Measurements from ENCODE around the gene MCTP1.

MCTP1 gene

GRCh38 chr5:95070453-95070852 lies 214.4 kb downstream of the MCTP1 start:
- DNase-seq = no peak

GRCh38 chr5:95069948-95070347 lies 214.9 kb downstream of the MCTP1 start:
- DNase-seq = no peak

- no peak for DNase-seq
Measured at GRCh38 chr5:95069021-95069420, 215.9 kb downstream of the MCTP1 start.

GRCh38 chr5:95068289-95068910 lies 216.5 kb downstream of the MCTP1 start:
- no peak for DNase-seq

- no peak for DNase-seq
Measured at GRCh38 chr5:95066048-95066447, 218.8 kb downstream of the MCTP1 start.

GRCh38 chr5:95063492-95063891 lies 221.4 kb downstream of the MCTP1 start:
- DNase-seq = no peak

GRCh38 chr5:95060098-95060497 lies 224.8 kb downstream of the MCTP1 start:
- no peak for DNase-seq

GRCh38 chr5:95059636-95060035 lies 225.3 kb downstream of the MCTP1 start:
- no peak for DNase-seq

GRCh38 chr5:95057615-95058014 lies 227.3 kb downstream of the MCTP1 start:
- DNase-seq = no peak

GRCh38 chr5:95053253-95053652 lies 231.6 kb downstream of the MCTP1 start:
- no peak for DNase-seq

GRCh38 chr5:95050708-95051107 lies 234.2 kb downstream of the MCTP1 start:
- DNase-seq = no peak

GRCh38 chr5:95048628-95049027 lies 236.3 kb downstream of the MCTP1 start:
- no peak for DNase-seq

GRCh38 chr5:95045181-95045965 lies 239.5 kb downstream of the MCTP1 start:
- no peak for DNase-seq

- no peak for DNase-seq
Measured at GRCh38 chr5:95044096-95044495, 240.8 kb downstream of the MCTP1 start.

GRCh38 chr5:95043648-95044047 lies 241.2 kb downstream of the MCTP1 start:
- DNase-seq = no peak

- DNase-seq = no peak
Measured at GRCh38 chr5:95043234-95043633, 241.7 kb downstream of the MCTP1 start.

- no peak for DNase-seq
Measured at GRCh38 chr5:95042037-95042436, 242.9 kb downstream of the MCTP1 start.

GRCh38 chr5:95035891-95036685 lies 248.8 kb downstream of the MCTP1 start:
- no peak for DNase-seq

GRCh38 chr5:95032801-95033200 lies 252.1 kb downstream of the MCTP1 start:
- no peak for DNase-seq

GRCh38 chr5:95029569-95030366 lies 255.1 kb downstream of the MCTP1 start:
- DNase-seq = no peak

GRCh38 chr5:95027775-95028174 lies 257.1 kb downstream of the MCTP1 start:
- DNase-seq = no peak

GRCh38 chr5:95027151-95027721 lies 257.7 kb downstream of the MCTP1 start:
- no peak for DNase-seq

GRCh38 chr5:95026718-95027117 lies 258.2 kb downstream of the MCTP1 start:
- DNase-seq = no peak

All from activated gamma-delta T cell (primary cell).